K562 (cell line): Measurements from ENCODE around the gene POPDC2. TPM values are rescaled to one million over a fixed set of nuclear protein-coding genes. Genes with fewer than 3 reads are reported as not detected.
A peak's percentile ranks its signal among the peaks of the same experiment; 100 is the strongest.

Experiments used
- ADNP ChIP-seq: fragments of 200-800 bp; sonication (Bioruptor generic); IDR thresholded peaks from 2 replicates; pipeline ENCODE4 v1.6.1; 2016; ENCODE audit warnings: missing genetic modification characterization, missing compliant biosample characterization
- ARNT ChIP-seq, 2 experiments: fragments of 450-650 bp; IDR thresholded peaks; 2 replicates each; pipeline ENCODE4 v1.6.1; 2016; ENCODE audit warnings: mild to moderate bottlenecking in 1 of 2
- BHLHE40 ChIP-seq: IDR thresholded peaks from 2 replicates; pipeline ENCODE4 v1.6.1; 2011; ENCODE audit warnings: low read length, improper control_type of control experiment
- CBX3 ChIP-seq, 2 experiments: IDR thresholded peaks; 1 replicate in 1 of 2; 2 replicates in 1 of 2; pipeline ENCODE4 v1.6.1; 2012; ENCODE audit warnings: inconsistent platforms in 2 of 2, low read length in 2 of 2, borderline replicate concordance in 1 of 2, control low read depth in 1 of 2
- CBX5 ChIP-seq: IDR thresholded peaks from 2 replicates; pipeline ENCODE4 v1.6.1; 2014; ENCODE audit warnings: low read depth, borderline replicate concordance
- CCNT2 ChIP-seq: IDR thresholded peaks from 2 replicates; pipeline ENCODE4 v1.6.1; 2011; ENCODE audit warnings: borderline replicate concordance, low read depth, mild to moderate bottlenecking, moderate library complexity, mixed read lengths, low read length; ENCODE audit not compliant: insufficient read length; ENCODE audit errors: extremely low read depth
- CUX1 ChIP-seq: fragments of 200-800 bp; sonication (Bioruptor generic); IDR thresholded peaks from 2 replicates; pipeline ENCODE4 v1.6.1; 2016; ENCODE audit warnings: missing genetic modification characterization, missing compliant biosample characterization
- DIDO1 ChIP-seq: fragments of 450-650 bp; IDR thresholded peaks from 2 replicates; pipeline ENCODE4 v1.6.1; 2016; ENCODE audit warnings: low read depth, missing biosample characterization, missing genetic modification characterization
- KHSRP ChIP-seq: fragments of 450-650 bp; IDR thresholded peaks from 2 replicates; pipeline ENCODE4 v1.6.1; 2017
- KLF10 ChIP-seq: fragments of 250-450 bp; sonication (Bioruptor Pico); IDR thresholded peaks from 2 replicates; pipeline ENCODE4 v1.6.1; 2021; ENCODE audit warnings: matching md5 sums
- MAX ChIP-seq: sonication (generic); formaldehyde crosslinking; IDR thresholded peaks from 2 replicates; pipeline ENCODE4 v1.9.0; 2022; ENCODE audit warnings: mild to moderate bottlenecking, missing genetic modification reagents
- PML ChIP-seq: IDR thresholded peaks from 2 replicates; pipeline ENCODE4 v1.6.1; 2012; ENCODE audit warnings: low read length, inconsistent platforms
- POLR2A ChIP-seq: fragments of 450-650 bp; conservative IDR thresholded peaks from 2 replicates; pipeline ENCODE4 v1.6.1; 2016
- SIN3B ChIP-seq: fragments of 450-650 bp; IDR thresholded peaks from 2 replicates; pipeline ENCODE4 v1.6.1; 2017; ENCODE audit warnings: low read depth, mild to moderate bottlenecking, moderate library complexity
- SUPT5H ChIP-seq: fragments of 450-650 bp; IDR thresholded peaks from 2 replicates; pipeline ENCODE4 v1.6.1; 2016
- TAF1 ChIP-seq: IDR thresholded peaks from 2 replicates; pipeline ENCODE4 v1.6.1; 2011; ENCODE audit warnings: mild to moderate bottlenecking, low read length, moderate library complexity; ENCODE audit not compliant: insufficient read depth, control insufficient read depth, severe bottlenecking; ENCODE audit errors: extremely low read depth
- XRCC4 ChIP-seq: IDR thresholded peaks from one replicate; pipeline ENCODE4 v1.6.1; 2011; ENCODE audit not compliant: insufficient read depth, insufficient read length; ENCODE audit errors: extremely low read depth
- ZBTB8A ChIP-seq: fragments of 450-650 bp; IDR thresholded peaks from 2 replicates; pipeline ENCODE4 v1.6.1; 2018; ENCODE audit warnings: mild to moderate bottlenecking, moderate library complexity; ENCODE audit not compliant: partially characterized antibody
- ZNF124 ChIP-seq: sonication (generic); formaldehyde crosslinking; IDR thresholded peaks from 2 replicates; pipeline ENCODE4 v1.8.1; 2022; ENCODE audit warnings: missing genetic modification reagents
- ZNF174 ChIP-seq: fragments of 250-450 bp; sonication (Bioruptor Pico); IDR thresholded peaks from 2 replicates; pipeline ENCODE4 v1.4.0; 2020; ENCODE audit warnings: mild to moderate bottlenecking
- ZNF217 ChIP-seq: sonication (generic); formaldehyde crosslinking; IDR thresholded peaks from 2 replicates; pipeline ENCODE4 v1.8.0; 2022; ENCODE audit warnings: mild to moderate bottlenecking, missing genetic modification reagents
- ZNF395 ChIP-seq: fragments of 200-800 bp; sonication (Bioruptor generic); IDR thresholded peaks from 2 replicates; pipeline ENCODE4 v1.6.1; 2017; ENCODE audit warnings: missing genetic modification characterization, missing compliant biosample characterization
- polyA plus RNA-seq, 8 experiments: library from polyadenylated mRNA; depleted of rRNA in 4 of 8; stranded (reverse) in 5 of 8; unstranded in 3 of 8; fragments of >200 nt; fragmentation: Nextera tagmentation in 2 of 8; fragmentation: Illumina TruSeq in 1 of 8; extraction: Ambion mirVana in 2 of 8; extraction: Trizol in 1 of 8; gene quantifications; 2 replicates each; pipeline versions ENCODE4 v1.2.1 to v1.2.3, GENCODE V29; 2011 to 2014; ENCODE audit warnings: inconsistent platforms in 1 of 8, missing spikeins in 1 of 8
- total RNA-seq, 7 experiments: library from RNA; depleted of rRNA in 6 of 7; stranded (reverse); fragments of >200 nt in 6 of 7; fragmentation: Illumina TruSeq in 2 of 7; extraction: Trizol in 2 of 7; gene quantifications; 2 replicates each; pipeline versions ENCODE4 v1.2.1 to v1.2.3, GENCODE V29; 2011 to 2021; ENCODE audit warnings: low replicate concordance in 1 of 7

Gene POPDC2
- total and polyA plus RNA-seq, 9 of the 15 experiments (the other 6 are each of a cell fraction or from before 2014, with no cell fraction given), result 0.08 to 0.32 (median 0.13) TPM; not detected in 4

GRCh38 chr3:119676771-119677640, 16.6 kb upstream of the POPDC2 start, which contains the start of gene COX17 (continued):
- TF ChIP-seq MAX (CRISPR knock-in tag) (no peak), PML (peak; percentile 40; the same call in 1 of the 2 replicates), POLR2A (peak; percentile 89), TAF1 (no peak), CUX1 (no peak), KHSRP (no peak), DIDO1 (tag) (0 out of 2 replicates have a peak, but pooled peaks have one; percentile 52), ZNF174 (CRISPR knock-in tag) (no peak), KLF10 (no peak), ZNF395 (CRISPR knock-in tag) (peak; percentile 20; the same call in 1 of the 2 replicates), BHLHE40 (no peak), CBX3 (IDR thresholded peaks at IDR 0.05; ENCODE audit: borderline replicate concordance in 1 of 2, low read length in 2 of 2) (peak in 1 of 2 experiments; percentile 25; a peak in 1 of 3 replicates), ZNF124 (CRISPR knock-in tag) (no peak), SUPT5H (peak; percentile 81), CBX5 (no peak), ZBTB8A (no peak), CCNT2 (no peak), ZNF217 (no peak), SIN3B (peak; percentile 54; the same call in 1 of the 2 replicates), ADNP (tag) (no peak), XRCC4 (no peak), ARNT (IDR thresholded peaks at IDR 0.05) (no peak)
